Activated naive CD8-positive, alpha-beta T cell treated with anti-CD3 and anti-CD28 coated beads, Interleukin-2, amount 50 U/mL, for 24 hours (primary cell): ENCODE results near the gene TBC1D4.

Experiments used
- ATAC-seq: fragments of 150-1000 bp; cut with Tn5 transposase; one replicate; pipeline ENCODE4 v1.10.0; 2021
- DNase-seq: peaks from one replicate; pipeline ENCODE4 v3.0.0; 2021
- H3K27ac Mint-ChIP-seq: one replicate; pipeline ENCODE4 v1.8.0; 2021; ENCODE audit warnings: mild to moderate bottlenecking, mixed read lengths
- H3K27me3 Mint-ChIP-seq: one replicate; pipeline ENCODE4 v1.8.0; 2021; ENCODE audit warnings: mixed read lengths
- H3K36me3 Mint-ChIP-seq: one replicate; pipeline ENCODE4 v1.8.0; 2021; ENCODE audit warnings: low read depth, mixed read lengths
- H3K4me1 Mint-ChIP-seq: one replicate; pipeline ENCODE4 v1.8.0; 2021; ENCODE audit warnings: mixed read lengths
- H3K4me3 Mint-ChIP-seq: one replicate; pipeline ENCODE4 v1.8.0; 2021; ENCODE audit warnings: mild to moderate bottlenecking, moderate library complexity, mixed read lengths
- H3K9me3 Mint-ChIP-seq: one replicate; pipeline ENCODE4 v1.8.0; 2021; ENCODE audit warnings: mixed read lengths

The TBC1D4 gene

DNA sequence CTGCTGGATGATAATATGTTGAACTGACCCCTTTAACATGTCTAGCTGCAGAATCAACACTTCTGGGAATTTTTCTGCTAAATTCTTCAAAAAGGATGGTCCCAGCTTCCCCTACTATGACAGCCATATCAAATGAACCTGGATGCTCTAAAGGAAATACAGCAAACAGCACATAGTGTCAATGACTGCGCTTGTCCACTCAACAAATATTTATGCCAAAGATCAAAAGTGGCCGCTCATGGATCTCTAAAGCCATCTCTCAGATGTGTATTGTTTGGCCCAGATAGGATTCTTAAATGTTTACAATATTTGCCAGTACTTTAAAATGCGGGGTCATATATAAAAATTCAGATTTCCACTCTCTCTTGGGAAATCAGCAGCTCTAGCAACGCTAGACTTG is 3.3 kb downstream of the TBC1D4 start:
- H3K27me3 Mint-ChIP-seq, result peaks cover 54% of the 10 kb centered on the region
- DNase-seq, result no peak
- H3K36me3 Mint-ChIP-seq, result peaks cover 3% of the 10 kb centered on the region
- no peak for ATAC-seq
- no peak overlapping the region for H3K27ac Mint-ChIP-seq
- no peaks in the 10 kb centered on the region for H3K9me3 Mint-ChIP-seq
- no peak overlapping the region for H3K4me3 Mint-ChIP-seq
- H3K4me1 Mint-ChIP-seq, result peaks cover 16% of the 10 kb centered on the region

DNA sequence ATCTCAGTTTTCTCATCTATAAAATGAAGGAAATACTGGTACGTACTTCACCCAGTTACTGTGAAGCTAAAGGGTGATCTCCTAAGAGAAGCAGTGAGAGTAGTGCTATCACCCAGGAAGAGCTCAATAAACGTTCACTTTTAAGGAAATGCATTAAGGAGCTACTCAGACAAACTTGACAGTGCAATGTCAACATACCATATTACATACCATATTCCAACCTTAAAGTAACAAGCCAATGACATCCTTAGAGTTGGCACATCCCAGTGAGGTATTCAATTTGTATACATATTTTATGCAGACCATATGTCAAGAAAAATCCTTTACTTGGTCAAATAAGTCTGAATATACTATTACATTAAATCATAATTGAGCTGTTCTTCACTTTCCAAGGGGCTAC is 7.0 kb downstream of the TBC1D4 start:
- no peaks in the 10 kb centered on the region for H3K9me3 Mint-ChIP-seq
- ATAC-seq, result no peak
- no peaks in the 10 kb centered on the region for H3K36me3 Mint-ChIP-seq
- H3K27me3 Mint-ChIP-seq, result peaks cover 36% of the 10 kb centered on the region
- no peak overlapping the region for H3K4me3 Mint-ChIP-seq
- H3K4me1 Mint-ChIP-seq, result peaks cover 2% of the 10 kb centered on the region
- no peak for DNase-seq
- H3K27ac Mint-ChIP-seq, result no peak overlapping the region

DNA sequence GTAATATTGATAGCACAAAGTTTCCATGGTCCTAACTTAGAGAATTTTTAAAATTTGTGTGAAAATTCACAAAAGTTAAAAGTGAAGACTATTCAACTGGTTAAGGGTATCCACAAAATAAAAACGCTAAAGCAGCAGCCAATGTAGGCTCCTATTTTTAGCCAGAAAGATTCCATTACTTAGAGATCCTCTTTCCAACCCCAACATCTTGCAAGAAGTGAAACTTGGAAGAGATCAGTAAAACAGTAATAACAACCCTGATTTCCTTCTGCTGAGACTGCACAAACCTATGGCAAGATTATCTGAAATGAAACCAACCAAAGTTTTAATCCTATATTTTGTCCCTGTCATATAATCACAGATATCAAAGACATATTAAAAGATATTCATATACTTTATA is 8.5 kb downstream of the TBC1D4 start:
- H3K9me3 Mint-ChIP-seq, result no peaks in the 10 kb centered on the region
- H3K27ac Mint-ChIP-seq, result no peak overlapping the region
- H3K4me1 Mint-ChIP-seq, result no peaks in the 10 kb centered on the region
- no peak overlapping the region for H3K4me3 Mint-ChIP-seq
- H3K36me3 Mint-ChIP-seq, result no peaks in the 10 kb centered on the region
- DNase-seq (no peak), ATAC-seq (no peak)
- H3K27me3 Mint-ChIP-seq, result peaks cover 24% of the 10 kb centered on the region

DNA sequence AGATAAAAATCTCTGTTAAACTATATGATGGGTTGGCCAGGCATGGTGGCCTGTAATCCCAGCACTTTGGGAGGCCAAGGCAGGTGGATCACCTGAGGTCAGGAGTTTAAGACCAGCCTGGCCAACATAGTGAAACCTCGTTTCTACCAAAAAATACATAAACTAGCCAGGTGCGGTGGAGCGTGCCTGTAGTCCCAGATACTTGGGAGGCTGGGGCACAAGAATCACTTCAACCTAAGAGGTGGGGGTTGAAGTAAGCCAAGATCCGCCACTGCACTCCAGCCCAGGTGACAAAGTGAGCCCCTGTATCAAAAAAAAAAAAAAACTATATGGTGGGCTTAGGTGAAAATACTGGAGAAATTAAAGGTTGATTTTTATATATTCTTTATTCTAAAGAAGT is 11.3 kb downstream of the TBC1D4 start:
- Mint-ChIP-seq H3K36me3 (no peaks in the 10 kb centered on the region), H3K4me1 (no peaks in the 10 kb centered on the region), H3K4me3 (no peak overlapping the region), H3K27ac (no peak overlapping the region), H3K27me3 (peaks cover 12% of the 10 kb centered on the region), H3K9me3 (no peaks in the 10 kb centered on the region)
- DNase-seq (no peak), ATAC-seq (no peak)

DNA sequence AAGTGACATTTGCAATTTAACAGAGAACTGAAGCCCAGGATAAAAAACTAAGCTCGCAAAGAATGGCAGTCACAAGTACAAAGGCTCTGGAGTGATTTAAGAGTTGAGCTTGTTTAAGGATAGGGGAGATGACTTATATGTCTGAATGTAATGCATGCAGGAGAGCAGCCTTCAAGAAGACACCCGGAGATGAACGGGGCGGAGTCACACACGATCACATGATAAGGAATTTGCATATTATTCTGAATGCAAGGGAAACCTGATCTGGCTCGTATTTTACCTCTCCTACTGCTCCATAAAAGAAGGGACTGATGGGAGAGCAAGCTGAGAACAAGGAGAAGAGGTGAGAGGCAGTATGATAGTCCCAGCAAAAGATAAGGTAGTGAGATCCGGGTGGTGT is 12.9 kb downstream of the TBC1D4 start:
- Mint-ChIP-seq H3K36me3 (no peaks in the 10 kb centered on the region), H3K9me3 (no peaks in the 10 kb centered on the region), H3K4me3 (no peak overlapping the region), H3K27me3 (peaks cover 13% of the 10 kb centered on the region), H3K4me1 (no peaks in the 10 kb centered on the region), H3K27ac (no peak overlapping the region)
- ATAC-seq, result no peak
- no peak for DNase-seq

DNA sequence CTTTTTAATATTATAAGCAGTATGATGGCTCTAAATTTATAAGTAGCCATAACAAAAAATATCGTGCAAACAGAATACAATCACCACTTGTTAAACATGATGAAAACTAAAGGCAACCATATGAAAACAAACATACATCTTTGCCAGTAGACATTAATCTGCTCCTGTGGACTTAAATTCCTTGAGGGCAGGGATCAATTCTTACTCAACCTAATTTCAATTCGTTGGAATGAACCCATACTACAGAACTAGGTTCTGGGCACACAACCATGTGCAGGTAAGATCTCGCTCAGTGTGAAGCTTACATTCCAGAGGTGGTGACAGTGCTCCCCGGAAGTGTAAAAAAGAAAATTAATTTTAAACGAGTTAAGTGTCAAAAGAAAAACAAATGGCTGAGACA is 13.4 kb downstream of the TBC1D4 start:
- Mint-ChIP-seq H3K27ac (no peak overlapping the region), H3K4me3 (no peak overlapping the region), H3K36me3 (no peaks in the 10 kb centered on the region), H3K9me3 (no peaks in the 10 kb centered on the region), H3K4me1 (no peaks in the 10 kb centered on the region), H3K27me3 (peaks cover 10% of the 10 kb centered on the region)
- DNase-seq, result no peak
- no peak for ATAC-seq

DNA sequence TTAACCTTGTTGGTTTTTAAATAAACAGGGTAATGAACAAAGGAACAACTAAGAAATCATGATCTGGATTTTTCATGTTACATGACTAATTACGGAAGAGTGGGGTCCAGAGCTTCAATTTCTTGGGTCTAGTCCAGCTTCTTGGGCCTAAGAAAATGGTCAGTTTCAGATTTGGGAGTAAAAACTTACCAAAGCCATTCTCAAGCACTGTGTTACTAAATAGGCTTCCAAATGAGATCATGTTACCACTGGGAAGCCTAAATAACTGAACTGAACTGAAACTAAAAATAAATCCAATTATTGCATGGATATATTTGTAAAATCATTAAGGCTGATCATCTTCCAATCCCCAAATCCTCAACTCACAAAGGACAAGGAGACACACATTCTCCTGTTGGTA is 13.9 kb downstream of the TBC1D4 start:
- Mint-ChIP-seq H3K9me3 (no peaks in the 10 kb centered on the region), H3K27ac (no peak overlapping the region), H3K4me1 (no peaks in the 10 kb centered on the region), H3K36me3 (no peaks in the 10 kb centered on the region), H3K27me3 (peaks cover 10% of the 10 kb centered on the region), H3K4me3 (no peak overlapping the region)
- no peak for ATAC-seq
- DNase-seq, result no peak

DNA sequence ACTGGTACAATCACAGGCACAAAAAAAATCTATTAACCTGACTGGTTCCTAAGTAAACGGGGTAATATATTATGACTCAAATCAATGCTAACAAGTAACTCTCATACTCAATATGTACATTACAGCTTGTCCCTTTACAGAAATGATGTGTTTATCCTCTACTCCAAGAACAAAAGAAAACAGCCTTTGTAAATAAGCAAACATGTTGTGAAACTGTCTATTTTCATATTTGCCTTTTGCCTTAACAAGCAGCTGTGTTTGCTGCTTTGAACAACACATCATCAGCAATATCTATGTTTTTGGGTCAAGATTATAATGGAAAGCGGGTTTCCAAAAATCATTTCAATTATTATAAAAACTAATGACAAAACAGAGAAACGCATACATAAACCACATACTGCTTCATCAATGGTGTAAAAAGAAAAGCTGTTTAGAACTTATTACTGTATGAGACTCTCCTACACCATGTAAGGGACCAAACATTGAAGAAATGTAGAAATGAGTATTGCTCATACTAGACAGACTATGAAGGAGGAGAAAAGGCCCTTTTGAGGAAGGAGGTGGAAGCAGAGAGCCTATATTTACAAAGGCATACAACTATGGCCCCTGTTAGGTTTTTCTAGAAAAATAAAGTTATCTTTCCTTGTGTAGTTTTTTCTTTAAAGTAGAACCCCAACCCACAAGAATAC is 14.8 kb downstream of the TBC1D4 start:
- no peak overlapping the region for H3K4me3 Mint-ChIP-seq
- H3K27ac Mint-ChIP-seq, result no peak overlapping the region
- ATAC-seq (no peak), DNase-seq (no peak)
- H3K36me3 Mint-ChIP-seq, result no peaks in the 10 kb centered on the region
- peaks cover 11% of the 10 kb centered on the region for H3K27me3 Mint-ChIP-seq
- no peaks in the 10 kb centered on the region for H3K9me3 Mint-ChIP-seq
- H3K4me1 Mint-ChIP-seq, result no peaks in the 10 kb centered on the region

DNA sequence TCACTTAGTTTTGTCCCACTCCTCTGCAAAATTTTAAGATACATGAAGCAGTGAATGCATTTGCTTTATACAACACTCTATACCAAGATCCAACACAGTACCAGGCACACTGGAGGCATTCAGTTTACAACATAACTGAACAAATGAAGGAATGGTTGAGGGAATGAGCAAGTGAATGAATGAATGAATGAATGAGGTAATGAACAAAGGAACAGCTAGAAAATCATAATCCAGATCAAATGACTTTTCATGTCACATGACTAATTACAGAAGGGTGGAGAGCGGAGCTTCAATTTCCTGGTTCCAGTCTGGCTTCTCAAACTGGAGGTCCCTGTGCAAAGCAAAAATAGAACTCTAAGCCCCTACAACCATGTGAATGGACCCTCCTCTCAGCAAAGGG is 16.7 kb downstream of the TBC1D4 start:
- Mint-ChIP-seq H3K27ac (no peak overlapping the region), H3K4me1 (no peaks in the 10 kb centered on the region), H3K36me3 (no peaks in the 10 kb centered on the region), H3K27me3 (peaks cover 8% of the 10 kb centered on the region), H3K4me3 (no peak overlapping the region), H3K9me3 (no peaks in the 10 kb centered on the region)
- ATAC-seq (no peak), DNase-seq (no peak)

DNA sequence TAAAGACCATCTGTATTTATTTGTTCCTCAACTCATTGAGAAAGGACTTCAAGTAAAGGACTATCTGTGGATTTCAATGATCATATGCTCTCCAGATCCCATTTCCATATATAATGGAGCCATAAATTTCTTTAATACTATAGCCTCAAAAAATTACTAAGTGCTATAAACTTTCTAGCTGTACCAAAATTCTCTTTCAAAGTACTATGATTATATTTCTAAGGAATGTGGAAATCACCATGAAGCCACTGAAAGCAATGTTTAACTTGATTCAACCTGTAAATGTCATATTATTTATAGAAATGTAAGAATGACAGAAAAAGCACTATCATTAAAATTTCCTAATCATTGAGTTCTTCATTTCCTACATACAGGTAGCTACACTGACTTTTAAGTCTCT is 20.7 kb downstream of the TBC1D4 start:
- no peaks in the 10 kb centered on the region for H3K36me3 Mint-ChIP-seq
- H3K27ac Mint-ChIP-seq, result no peak overlapping the region
- peaks cover 6% of the 10 kb centered on the region for H3K27me3 Mint-ChIP-seq
- H3K4me3 Mint-ChIP-seq, result no peak overlapping the region
- no peak for DNase-seq
- H3K4me1 Mint-ChIP-seq, result no peaks in the 10 kb centered on the region
- ATAC-seq, result no peak
- no peaks in the 10 kb centered on the region for H3K9me3 Mint-ChIP-seq

DNA sequence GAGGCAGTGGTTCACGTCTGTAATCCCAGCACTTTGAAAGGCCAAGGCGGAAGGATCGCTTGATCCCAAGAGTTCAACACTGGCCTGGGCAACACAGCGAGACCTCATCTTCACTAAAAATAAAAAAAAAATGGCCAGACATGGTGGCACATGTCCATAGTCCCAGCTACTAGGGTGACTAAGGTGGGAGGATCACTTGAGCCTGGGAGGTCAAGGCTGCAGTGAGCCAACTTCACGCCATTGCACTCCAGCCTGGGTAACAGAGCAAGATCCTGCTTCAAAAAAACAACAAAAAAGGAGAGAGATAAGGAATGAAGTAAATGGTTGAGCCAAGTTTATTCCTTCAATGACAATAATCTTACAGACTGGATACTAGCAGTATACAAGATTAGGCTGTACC is 21.3 kb downstream of the TBC1D4 start:
- Mint-ChIP-seq H3K36me3 (no peaks in the 10 kb centered on the region), H3K4me3 (no peak overlapping the region), H3K4me1 (no peaks in the 10 kb centered on the region), H3K9me3 (no peaks in the 10 kb centered on the region), H3K27me3 (peaks cover 6% of the 10 kb centered on the region), H3K27ac (no peak overlapping the region)
- ATAC-seq, result no peak
- DNase-seq, result no peak

DNA sequence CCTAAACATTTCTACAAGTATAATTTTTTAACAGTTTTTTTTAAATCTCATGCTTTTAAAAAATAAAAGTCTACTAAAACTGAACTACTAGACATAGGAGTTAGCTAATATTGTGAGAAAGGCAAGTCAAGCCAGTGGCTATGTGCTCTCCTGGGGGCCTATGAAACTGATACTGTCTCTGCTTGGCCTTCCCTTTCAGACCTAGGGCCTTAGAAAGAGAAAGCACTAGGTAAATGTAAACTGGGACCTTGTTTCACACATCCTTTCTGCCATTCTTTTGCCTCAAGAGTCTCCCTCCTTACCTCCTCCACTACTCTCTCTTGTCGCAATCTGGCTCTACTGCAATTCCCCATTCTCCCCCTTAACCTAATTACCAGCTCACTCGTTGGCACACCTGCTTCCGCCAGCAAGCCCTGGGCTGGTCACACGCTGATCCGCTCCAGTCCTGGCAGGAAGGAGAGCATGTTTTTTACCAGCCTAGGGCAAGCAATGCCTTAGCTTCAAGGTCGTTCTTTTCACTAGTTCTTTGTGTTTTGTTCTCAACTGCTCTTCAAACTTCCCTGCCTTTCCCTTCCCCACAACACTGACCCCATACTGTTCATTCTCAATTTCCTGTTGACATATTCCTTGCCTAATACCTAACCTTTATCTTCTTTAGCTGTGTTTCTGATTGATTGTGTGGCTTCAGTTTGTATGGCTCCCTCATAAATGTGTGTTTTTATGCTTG is 23.1 kb downstream of the TBC1D4 start:
- H3K4me1 Mint-ChIP-seq, result no peaks in the 10 kb centered on the region
- H3K4me3 Mint-ChIP-seq, result no peak overlapping the region
- H3K27me3 Mint-ChIP-seq, result peaks cover 9% of the 10 kb centered on the region
- H3K36me3 Mint-ChIP-seq, result no peaks in the 10 kb centered on the region
- ATAC-seq, result no peak
- DNase-seq, result no peak
- H3K27ac Mint-ChIP-seq, result no peak overlapping the region
- no peaks in the 10 kb centered on the region for H3K9me3 Mint-ChIP-seq

DNA sequence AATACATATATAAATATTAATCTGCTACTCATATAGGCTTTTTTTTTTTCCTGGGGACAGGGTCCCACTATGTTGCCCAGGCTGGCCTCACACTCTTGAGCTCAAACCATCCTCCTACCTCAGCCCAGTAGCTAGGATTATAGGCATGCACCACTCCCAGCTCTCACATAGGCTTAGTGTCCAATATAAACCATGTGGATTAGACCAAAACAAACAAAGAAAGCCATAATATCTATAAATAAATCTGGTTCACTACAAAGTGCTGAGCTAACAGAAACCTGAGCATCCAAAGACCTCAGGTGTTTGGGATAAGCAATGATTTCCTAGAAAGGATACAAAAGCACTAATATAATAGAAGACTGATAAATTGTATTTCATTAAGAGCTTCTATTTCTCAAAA is 26.0 kb downstream of the TBC1D4 start:
- Mint-ChIP-seq H3K36me3 (no peaks in the 10 kb centered on the region), H3K4me3 (no peak overlapping the region), H3K4me1 (no peaks in the 10 kb centered on the region), H3K27ac (no peak overlapping the region), H3K27me3 (peaks cover 6% of the 10 kb centered on the region), H3K9me3 (no peaks in the 10 kb centered on the region)
- ATAC-seq (no peak), DNase-seq (no peak)

DNA sequence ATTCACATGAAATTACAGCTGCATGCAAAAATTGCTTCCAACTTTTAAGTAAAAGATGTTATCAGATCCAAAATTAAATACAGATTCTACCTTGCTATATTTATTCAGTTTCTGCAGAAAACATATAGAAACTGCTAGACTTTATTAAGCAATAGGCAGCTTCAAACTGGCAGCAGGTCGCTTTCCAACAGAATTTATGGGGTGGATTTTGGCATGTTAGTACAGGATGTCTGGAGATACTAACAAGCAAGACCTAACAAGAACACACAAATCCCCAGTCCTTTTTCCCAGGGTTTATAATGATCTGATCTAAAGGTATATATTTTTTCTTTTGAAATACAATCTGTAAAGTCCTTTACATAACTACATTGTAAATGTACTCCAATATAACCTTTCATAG is 27.5 kb downstream of the TBC1D4 start:
- H3K27me3 Mint-ChIP-seq, result peaks cover 6% of the 10 kb centered on the region
- H3K36me3 Mint-ChIP-seq, result no peaks in the 10 kb centered on the region
- no peaks in the 10 kb centered on the region for H3K9me3 Mint-ChIP-seq
- DNase-seq (no peak), ATAC-seq (no peak)
- H3K27ac Mint-ChIP-seq, result no peak overlapping the region
- H3K4me3 Mint-ChIP-seq, result no peak overlapping the region
- no peaks in the 10 kb centered on the region for H3K4me1 Mint-ChIP-seq

DNA sequence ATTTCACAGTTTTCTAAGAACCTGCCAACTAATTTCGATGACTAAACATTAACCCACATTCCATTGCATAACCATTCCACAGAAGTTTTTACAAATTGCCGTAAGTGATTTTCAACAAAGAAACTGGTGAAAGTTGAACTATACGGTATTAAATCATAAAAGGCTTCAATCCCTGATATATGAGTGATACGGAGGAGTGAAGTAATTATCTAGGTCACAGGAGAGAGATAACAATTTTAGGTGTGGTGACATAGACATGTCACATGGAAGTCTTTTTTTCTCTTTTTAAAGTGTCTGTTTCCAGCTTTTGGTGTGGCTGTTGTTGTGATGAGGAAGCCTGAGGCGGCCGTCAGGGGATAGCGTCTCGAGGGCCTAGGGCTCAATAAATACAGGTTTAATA is 29.4 kb downstream of the TBC1D4 start:
- H3K27ac Mint-ChIP-seq, result no peak overlapping the region
- peaks cover 7% of the 10 kb centered on the region for H3K27me3 Mint-ChIP-seq
- no peaks in the 10 kb centered on the region for H3K4me1 Mint-ChIP-seq
- no peak for ATAC-seq
- no peak overlapping the region for H3K4me3 Mint-ChIP-seq
- H3K9me3 Mint-ChIP-seq, result no peaks in the 10 kb centered on the region
- H3K36me3 Mint-ChIP-seq, result no peaks in the 10 kb centered on the region
- no peak for DNase-seq

DNA sequence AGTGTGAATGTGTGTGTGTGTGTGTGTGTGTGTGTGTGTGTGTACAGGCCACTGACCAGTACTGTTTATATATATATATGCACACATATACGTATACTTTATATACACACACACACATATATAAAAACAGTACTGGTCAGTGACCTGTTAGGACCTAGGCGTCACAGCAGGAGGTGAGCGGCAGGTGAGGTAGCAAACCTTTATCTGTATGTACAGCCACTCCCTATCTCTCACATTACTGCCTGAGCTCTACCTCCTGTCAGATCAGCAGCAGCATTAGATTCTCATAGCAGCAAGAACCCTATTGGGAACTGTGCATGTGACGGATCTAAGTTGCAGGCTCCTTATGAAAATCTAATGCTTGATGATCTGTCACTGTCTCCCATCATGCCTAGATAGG is 34.5 kb downstream of the TBC1D4 start:
- Mint-ChIP-seq H3K36me3 (no peaks in the 10 kb centered on the region), H3K27me3 (peaks cover 6% of the 10 kb centered on the region), H3K27ac (no peak overlapping the region), H3K9me3 (no peaks in the 10 kb centered on the region), H3K4me3 (no peak overlapping the region), H3K4me1 (no peaks in the 10 kb centered on the region)
- DNase-seq (no peak), ATAC-seq (no peak)
